ENCODE results near the gene UGCG. TPM values are rescaled to one million over a fixed set of nuclear protein-coding genes. Genes with fewer than 3 reads are reported as not detected.

Gene UGCG
- total and polyA plus RNA-seq, 10 of the 15 experiments (the other 5 are each of a cell fraction or from before 2014, with no cell fraction given): 21.7 to 96.6 (median 48.9) TPM

- no TSS peak for BruUV-seq (replicated peaks)
- intact Hi-C loops (cut with micrococcal nuclease; ENCODE audit: unreplicated experiment): no loop called here
These were observed 22.7 kb upstream of the UGCG start for GRCh38 chr9:111873901-111874300.

More at GRCh38 chr9:111873901-111874300, 22.7 kb upstream of the UGCG start:
- WGBS (ENCODE audit: insufficient coverage, insufficient replicate concordance, low lambda C conversion rate, missing lambda C conversion rate): 85% methylated on average over 6 of the region's 6 CpGs
- ChIA-PET SMC1A (ENCODE audit: uncharacterized antibody, unreplicated experiment) (no interaction called here), POLR2A (no interaction called here), RAD21 (ENCODE audit: unreplicated experiment) (interaction anchor here (0.6 kb wide), 1 partner anchor 74 kb away, joined by 5 read pairs; no protein-coding TSS in a partner anchor), CTCF (interaction anchor here (0.8 kb wide), 1 partner anchor 17 kb away, joined by 3 read pairs; no protein-coding TSS in a partner anchor)
- TF ChIP-seq NFXL1 (IDR thresholded peaks at IDR 0.05; ENCODE audit: borderline replicate concordance) (no peak), JUND (IDR thresholded peaks at IDR 0.05; ENCODE audit: low read depth, low read length) (no peak), E4F1 (IDR thresholded peaks at IDR 0.05; ENCODE audit: borderline replicate concordance, partially characterized antibody) (no peak), BCL11A (IDR thresholded peaks at IDR 0.05; ENCODE audit: low read depth, low read length) (no peak), GATAD2B (conservative IDR thresholded peaks at IDR 0.05; ENCODE audit: low read depth) (no peak), PML (IDR thresholded peaks at IDR 0.05; ENCODE audit: low read length) (no peak), SREBF1 (IDR thresholded peaks at IDR 0.05; ENCODE audit: low read length) (no peak), YBX1 (IDR thresholded peaks at IDR 0.05) (no peak), EZH2 (IDR thresholded peaks at IDR 0.05; ENCODE audit: borderline replicate concordance, control insufficient read depth, low read depth, low read length) (no peak), POLR2AphosphoS5 (IDR thresholded peaks at IDR 0.05; ENCODE audit: low read length) (no peak), BRCA1 (IDR thresholded peaks at IDR 0.05; ENCODE audit: low read depth, low read length) (no peak), TCF12 (IDR thresholded peaks at IDR 0.05; ENCODE audit: low read depth, low read length) (no peak), HDAC6 (IDR thresholded peaks at IDR 0.05; ENCODE audit: unreplicated experiment) (no peak), PAX8 (IDR thresholded peaks at IDR 0.05) (no peak), REST (IDR thresholded peaks at IDR 0.05; ENCODE audit: low read depth, low read length) (no peak), CEBPB (IDR thresholded peaks at IDR 0.05; ENCODE audit: borderline replicate concordance in 1 of 2, low read depth in 2 of 2, low read length in 2 of 2) (no peak), MTA2 (IDR thresholded peaks at IDR 0.05; ENCODE audit: low read depth) (no peak), ZZZ3 (IDR thresholded peaks at IDR 0.05; ENCODE audit: control insufficient read depth, insufficient read length, low read depth) (no peak), JUNB (IDR thresholded peaks at IDR 0.05) (no peak)
- no peaks in the 10 kb centered on the region for H4K20me1 ChIP-seq (ENCODE audit: control insufficient read depth, insufficient read depth)
- H3K27me3 ChIP-seq (replicated peaks in 1 of 2; ENCODE audit: control insufficient read depth in 2 of 2, insufficient read depth in 2 of 2, low read length in 1 of 2): no peaks in the 10 kb centered on the region
- peaks cover 8% of the 10 kb centered on the region for H3K4me1 ChIP-seq (ENCODE audit: control insufficient read depth, insufficient read depth, low read length)
- FAIRE-seq (no peak), DNase-seq (ENCODE audit: low read depth, low spot score) (no peak), ATAC-seq (no peak)
- H3K27ac ChIP-seq (ENCODE audit: control insufficient read depth, insufficient read depth): no peak overlapping the region
- no peak overlapping the region for H3K4me3 ChIP-seq
- H2AFZ ChIP-seq (ENCODE audit: control insufficient read depth, low read depth, low read length): no peak overlapping the region
- no peaks in the 10 kb centered on the region for H3K79me2 ChIP-seq (ENCODE audit: control insufficient read depth, insufficient read depth, low read length)
- no peaks in the 10 kb centered on the region for H3K36me3 ChIP-seq (ENCODE audit: control insufficient read depth in 2 of 2, insufficient read depth in 2 of 2, low read length in 1 of 2)
- in situ Hi-C loops (cut with MboI): no loop called here
- H3K9me3 ChIP-seq (replicated peaks; ENCODE audit: control insufficient read depth, insufficient read depth, low read length): no peaks in the 10 kb centered on the region; the same call in 2 of the 3 replicates
- no peak overlapping the region for H3K9ac ChIP-seq (ENCODE audit: control insufficient read depth, insufficient read depth, low read length)
- no peak overlapping the region for H3K4me2 ChIP-seq (ENCODE audit: control insufficient read depth, insufficient read depth)

Data from GM12878 (cell line).